ENCODE measurements around the gene TMEM217. TPM values are rescaled to one million over a fixed set of nuclear protein-coding genes. Genes with fewer than 3 reads are reported as not detected.
A peak's percentile ranks its signal among the peaks of the same experiment; 100 is the strongest.

Gene TMEM217
- total and polyA plus RNA-seq, 2 donors: 0.24 to 3.4 TPM

GRCh38 chr6:37269105-37269504 lies 11.2 kb upstream of the TMEM217 start:
- DNase-seq (ENCODE audit: extremely low spot score): no peak
- 87% methylated on average over 2 of the region's 2 CpGs for WGBS
- H3K4me3 ChIP-seq (ENCODE audit: low read depth, low read length): no peak overlapping the region
- H3K36me3 ChIP-seq (ENCODE audit: insufficient read depth): no peaks in the 10 kb centered on the region
- H3K27ac ChIP-seq (ENCODE audit: low read depth): no peak overlapping the region
- H3K4me1 ChIP-seq (ENCODE audit: insufficient read depth): no peaks in the 10 kb centered on the region

- Histone ChIP-seq H3K4me3 (ENCODE audit: low read depth, low read length) (no peak overlapping the region), H3K36me3 (ENCODE audit: insufficient read depth) (no peaks in the 10 kb centered on the region), H3K27ac (ENCODE audit: low read depth) (no peak overlapping the region), H3K4me1 (ENCODE audit: insufficient read depth) (no peaks in the 10 kb centered on the region)
- DNase-seq (ENCODE audit: extremely low spot score): no peak
- 79% methylated on average over 3 of the region's 3 CpGs for WGBS
Observed at GRCh38 chr6:37265860-37266259, 7.9 kb upstream of the TMEM217 start.

- 68% methylated on average over 2 of the region's 2 CpGs for WGBS
- Histone ChIP-seq H3K4me1 (ENCODE audit: insufficient read depth) (no peaks in the 10 kb centered on the region), H3K4me3 (ENCODE audit: low read depth, low read length) (no peak overlapping the region), H3K36me3 (ENCODE audit: insufficient read depth) (no peaks in the 10 kb centered on the region), H3K27ac (ENCODE audit: low read depth) (no peak overlapping the region)
- no peak for DNase-seq (ENCODE audit: extremely low spot score)
Observed at GRCh38 chr6:37265001-37265400, 7.1 kb upstream of the TMEM217 start.

- 74% methylated on average over 8 of the region's 8 CpGs for WGBS
- no peak for DNase-seq (ENCODE audit: extremely low spot score)
- Histone ChIP-seq H3K36me3 (ENCODE audit: insufficient read depth) (no peaks in the 10 kb centered on the region), H3K4me3 (ENCODE audit: low read depth, low read length) (no peak overlapping the region), H3K4me1 (ENCODE audit: insufficient read depth) (peaks cover 2% of the 10 kb centered on the region), H3K27ac (ENCODE audit: low read depth) (no peak overlapping the region)
Observed at GRCh38 chr6:37262446-37263026, 4.6 kb upstream of the TMEM217 start.

- Histone ChIP-seq H3K4me3 (ENCODE audit: low read depth, low read length) (no peak overlapping the region), H3K27ac (ENCODE audit: low read depth) (no peak overlapping the region), H3K4me1 (ENCODE audit: insufficient read depth) (peaks cover 2% of the 10 kb centered on the region), H3K36me3 (ENCODE audit: insufficient read depth) (no peaks in the 10 kb centered on the region)
- 94% methylated on average over 5 of the region's 5 CpGs for WGBS
- no peak for DNase-seq (ENCODE audit: extremely low spot score)
Observed at GRCh38 chr6:37261198-37261597, 3.3 kb upstream of the TMEM217 start.

- H3K4me1 ChIP-seq (ENCODE audit: insufficient read depth): peaks cover 2% of the 10 kb centered on the region
- no peak overlapping the region for H3K4me3 ChIP-seq (ENCODE audit: low read depth, low read length)
- 97% methylated on average over 1 of the region's 1 CpG for WGBS
- H3K27ac ChIP-seq (ENCODE audit: low read depth): no peak overlapping the region
- no peak for DNase-seq (ENCODE audit: extremely low spot score)
- H3K36me3 ChIP-seq (ENCODE audit: insufficient read depth): no peaks in the 10 kb centered on the region
Observed at GRCh38 chr6:37260444-37260843, 2.5 kb upstream of the TMEM217 start.

- Histone ChIP-seq H3K4me1 (ENCODE audit: insufficient read depth) (peaks cover 2% of the 10 kb centered on the region), H3K36me3 (ENCODE audit: insufficient read depth) (no peaks in the 10 kb centered on the region), H3K27ac (ENCODE audit: low read depth) (no peak overlapping the region), H3K4me3 (ENCODE audit: low read depth, low read length) (no peak overlapping the region)
- no peak for DNase-seq (ENCODE audit: extremely low spot score)
- WGBS: 84% methylated on average over 2 of the region's 2 CpGs
Observed at GRCh38 chr6:37260040-37260439, 2.1 kb upstream of the TMEM217 start.

- Histone ChIP-seq H3K4me1 (ENCODE audit: insufficient read depth) (peaks cover 2% of the 10 kb centered on the region), H3K27ac (ENCODE audit: low read depth) (no peak overlapping the region)
Observed at GRCh38 chr6:37259191-37259590, 1.2 kb upstream of the TMEM217 start.

GRCh38 chr6:37258405-37259105 lies 611 bp upstream of the TMEM217 start:
- no peaks in the 10 kb centered on the region for H3K36me3 ChIP-seq (ENCODE audit: insufficient read depth)
- no peak overlapping the region for H3K27ac ChIP-seq (ENCODE audit: low read depth)
- no peak for DNase-seq (ENCODE audit: extremely low spot score)
- H3K4me3 ChIP-seq (ENCODE audit: low read depth, low read length): peak overlapping the region; percentile 90
- peaks cover 2% of the 10 kb centered on the region for H3K4me1 ChIP-seq (ENCODE audit: insufficient read depth)
- WGBS: 20% methylated on average over 11 of the region's 11 CpGs

More at GRCh38 chr6:37259191-37259590, 1.2 kb upstream of the TMEM217 start:
- Histone ChIP-seq H3K4me3 (ENCODE audit: low read depth, low read length) (no peak overlapping the region), H3K36me3 (ENCODE audit: insufficient read depth) (no peaks in the 10 kb centered on the region)
- 52% methylated on average over 2 of the region's 2 CpGs for WGBS
- no peak for DNase-seq (ENCODE audit: extremely low spot score)

GRCh38 chr6:37257320-37257633 lies 667 bp downstream of the TMEM217 start:
- H3K4me3 ChIP-seq (ENCODE audit: low read depth, low read length): peak overlapping the region; percentile 90
- H3K4me1 ChIP-seq (ENCODE audit: insufficient read depth): peaks cover 2% of the 10 kb centered on the region
- H3K27ac ChIP-seq (ENCODE audit: low read depth): no peak overlapping the region
- no peaks in the 10 kb centered on the region for H3K36me3 ChIP-seq (ENCODE audit: insufficient read depth)
- DNase-seq (ENCODE audit: extremely low spot score): no peak
- WGBS: 3% methylated on average over 9 of the region's 9 CpGs

- Histone ChIP-seq H3K27ac (ENCODE audit: low read depth) (no peak overlapping the region), H3K4me1 (ENCODE audit: insufficient read depth) (peaks cover 2% of the 10 kb centered on the region), H3K36me3 (ENCODE audit: insufficient read depth) (no peaks in the 10 kb centered on the region), H3K4me3 (ENCODE audit: low read depth, low read length) (peak overlapping the region; percentile 90)
- DNase-seq (ENCODE audit: extremely low spot score): no peak
- 51% methylated on average over 12 of the region's 12 CpGs for WGBS
Observed at GRCh38 chr6:37256692-37257319, 1.1 kb downstream of the TMEM217 start.

GRCh38 chr6:37254881-37255280 lies 3.1 kb downstream of the TMEM217 start:
- peaks cover 2% of the 10 kb centered on the region for H3K4me1 ChIP-seq (ENCODE audit: insufficient read depth)
- H3K4me3 ChIP-seq (ENCODE audit: low read depth, low read length): no peak overlapping the region
- no peak overlapping the region for H3K27ac ChIP-seq (ENCODE audit: low read depth)
- no peak for DNase-seq (ENCODE audit: extremely low spot score)
- WGBS: 87% methylated on average over 5 of the region's 5 CpGs
- H3K36me3 ChIP-seq (ENCODE audit: insufficient read depth): no peaks in the 10 kb centered on the region

GRCh38 chr6:37253486-37254007 lies 4.4 kb downstream of the TMEM217 start:
- no peak overlapping the region for H3K27ac ChIP-seq (ENCODE audit: low read depth)
- peaks cover 2% of the 10 kb centered on the region for H3K4me1 ChIP-seq (ENCODE audit: insufficient read depth)
- H3K4me3 ChIP-seq (ENCODE audit: low read depth, low read length): no peak overlapping the region
- DNase-seq (ENCODE audit: extremely low spot score): no peak
- H3K36me3 ChIP-seq (ENCODE audit: insufficient read depth): no peaks in the 10 kb centered on the region

GRCh38 chr6:37251211-37251780 lies 6.6 kb downstream of the TMEM217 start:
- H3K4me3 ChIP-seq (ENCODE audit: low read depth, low read length): no peak overlapping the region
- 78% methylated on average over 4 of the region's 4 CpGs for WGBS
- H3K4me1 ChIP-seq (ENCODE audit: insufficient read depth): no peaks in the 10 kb centered on the region
- DNase-seq (ENCODE audit: extremely low spot score): no peak
- no peak overlapping the region for H3K27ac ChIP-seq (ENCODE audit: low read depth)
- H3K36me3 ChIP-seq (ENCODE audit: insufficient read depth): no peaks in the 10 kb centered on the region

Measured in urinary bladder (tissue), 4 donors.